HepG2 (cell line): ENCODE results near the gene TMEM74B. TPM values are rescaled to one million over a fixed set of nuclear protein-coding genes. Genes with fewer than 3 reads are reported as not detected.

ENCODE experiments used
- CHCHD3 ChIP-seq: sonication (generic); formaldehyde crosslinking; IDR thresholded peaks from 2 replicates; pipeline ENCODE4 v1.8.0; 2022; ENCODE audit warnings: mild to moderate bottlenecking, missing genetic modification reagents, moderate library complexity
- IRF2 ChIP-seq: IDR thresholded peaks from 2 replicates; pipeline ENCODE4 v1.6.1; 2018; ENCODE audit warnings: missing genetic modification reagents, missing compliant biosample characterization
- LCORL ChIP-seq, 2 experiments: fragments of 450-650 bp in 1 of 2; sonication (generic) in 1 of 2; formaldehyde crosslinking in 1 of 2; IDR thresholded peaks; 2 replicates each; pipeline versions ENCODE4 v1.5.0 to v1.6.1; 2017 to 2020; ENCODE audit warnings: antibody characterized with exemption in 1 of 2, missing genetic modification reagents in 1 of 2
- MTF2 ChIP-seq: sonication (generic); formaldehyde crosslinking; IDR thresholded peaks from 2 replicates; pipeline ENCODE4 v1.5.0; 2020; ENCODE audit warnings: missing genetic modification reagents, borderline replicate concordance
- MYC ChIP-seq: sonication (generic); formaldehyde crosslinking; IDR thresholded peaks from 2 replicates; pipeline ENCODE4 v1.9.0; 2021; ENCODE audit warnings: missing genetic modification reagents, borderline replicate concordance
- NFKB2 ChIP-seq: sonication (generic); formaldehyde crosslinking; IDR thresholded peaks from 2 replicates; pipeline ENCODE4 v1.4.0; 2020; ENCODE audit warnings: missing genetic modification reagents, borderline replicate concordance
- RXRA ChIP-seq: sonication (generic); formaldehyde crosslinking; IDR thresholded peaks from 2 replicates; pipeline ENCODE4 v1.5.1; 2020; ENCODE audit warnings: missing genetic modification reagents
- SAFB2 ChIP-seq: sonication (generic); formaldehyde crosslinking; IDR thresholded peaks from 2 replicates; pipeline ENCODE4 v1.5.1; 2020; ENCODE audit warnings: missing genetic modification reagents, low read depth, mild to moderate bottlenecking, borderline replicate concordance
- SP5 ChIP-seq: IDR thresholded peaks from 2 replicates; pipeline ENCODE4 v1.6.1; 2016; ENCODE audit warnings: low read depth, borderline replicate concordance
- TGIF2 ChIP-seq: IDR thresholded peaks from 2 replicates; pipeline ENCODE4 v1.6.1; 2016; ENCODE audit warnings: control low read depth, missing compliant biosample characterization
- ZNF225 ChIP-seq: sonication (generic); formaldehyde crosslinking; IDR thresholded peaks from 2 replicates; pipeline ENCODE4 v1.4.0; 2020; ENCODE audit warnings: mild to moderate bottlenecking, missing genetic modification reagents
- ZNF317 ChIP-seq: sonication (generic); formaldehyde crosslinking; IDR thresholded peaks from 2 replicates; pipeline ENCODE4 v1.5.0; 2020; ENCODE audit warnings: mild to moderate bottlenecking, missing genetic modification reagents
- ZNF335 ChIP-seq: sonication (generic); formaldehyde crosslinking; IDR thresholded peaks from 2 replicates; pipeline ENCODE4 v1.4.0; 2020; ENCODE audit warnings: missing genetic modification reagents
- ZNF670 ChIP-seq: sonication (generic); formaldehyde crosslinking; IDR thresholded peaks from 2 replicates; pipeline ENCODE4 v1.8.0; 2022; ENCODE audit warnings: mild to moderate bottlenecking, missing genetic modification reagents, borderline replicate concordance
- ZNF674 ChIP-seq: sonication (generic); formaldehyde crosslinking; IDR thresholded peaks from 2 replicates; pipeline ENCODE4 v1.5.0; 2020; ENCODE audit warnings: low read depth, mild to moderate bottlenecking, missing genetic modification reagents
- ZNF775 ChIP-seq: sonication (generic); formaldehyde crosslinking; IDR thresholded peaks from 2 replicates; pipeline ENCODE4 v1.4.0; 2020; ENCODE audit warnings: missing genetic modification reagents, mild to moderate bottlenecking, moderate library complexity, borderline replicate concordance
- ZNF879 ChIP-seq: sonication (generic); formaldehyde crosslinking; IDR thresholded peaks from 2 replicates; pipeline ENCODE4 v1.8.1; 2023; ENCODE audit warnings: missing genetic modification reagents
- polyA plus RNA-seq, 8 experiments: library from polyadenylated mRNA; depleted of rRNA in 3 of 8; stranded (reverse) in 7 of 8; unstranded in 1 of 8; fragments of >200 nt; fragmentation: Illumina TruSeq in 4 of 8; extraction: Trizol in 4 of 8; gene quantifications; 2 replicates each; pipeline versions ENCODE4 v1.2.1 to v1.2.3, GENCODE V29; 2011 to 2016; ENCODE audit warnings: low read depth in 4 of 8, missing spikeins in 1 of 8, mixed read lengths in 1 of 8; ENCODE audit not compliant: insufficient read depth in 1 of 8
- total RNA-seq, 5 experiments: library from RNA; depleted of rRNA; stranded (reverse); fragments of >200 nt; fragmentation: Illumina TruSeq; extraction: Trizol; gene quantifications; 2 replicates each; pipeline ENCODE4 v1.2.3, GENCODE V29; 2016; ENCODE audit warnings: low read depth in 1 of 5
- TF ChIP-seq, protein P1 (sequence below): sonication (generic); formaldehyde crosslinking; IDR thresholded peaks from 2 replicates; pipeline ENCODE4 v1.5.1; 2020; ENCODE audit warnings: missing genetic modification reagents, mild to moderate bottlenecking, borderline replicate concordance
- TF ChIP-seq, protein P2 (sequence below): sonication (generic); formaldehyde crosslinking; IDR thresholded peaks from 2 replicates; pipeline ENCODE4 v1.9.0; 2021; ENCODE audit warnings: missing genetic modification reagents, mild to moderate bottlenecking, borderline replicate concordance
- TF ChIP-seq, protein P3 (sequence below): IDR thresholded peaks from 2 replicates; pipeline ENCODE4 v1.6.1; 2016; ENCODE audit warnings: mild to moderate bottlenecking
- TF ChIP-seq, protein P4 (sequence below): sonication (generic); formaldehyde crosslinking; conservative IDR thresholded peaks from 2 replicates; pipeline ENCODE4 v1.4.0; 2020; ENCODE audit warnings: missing genetic modification reagents
- TF ChIP-seq, protein P5 (sequence below): sonication (generic); formaldehyde crosslinking; IDR thresholded peaks from 2 replicates; pipeline ENCODE4 v1.8.1; 2023; ENCODE audit warnings: missing genetic modification reagents, inconsistent platforms, borderline replicate concordance
- TF ChIP-seq, protein P6 (sequence below): sonication (generic); formaldehyde crosslinking; IDR thresholded peaks from 2 replicates; pipeline ENCODE4 v1.8.1; 2023; ENCODE audit warnings: mild to moderate bottlenecking, moderate library complexity, missing genetic modification reagents

The TMEM74B gene
- total and polyA plus RNA-seq, 2 of the 13 experiments (the other 11 are each of a cell fraction or from before 2014, with no cell fraction given): 4.7 to 18.4 TPM

DNA sequence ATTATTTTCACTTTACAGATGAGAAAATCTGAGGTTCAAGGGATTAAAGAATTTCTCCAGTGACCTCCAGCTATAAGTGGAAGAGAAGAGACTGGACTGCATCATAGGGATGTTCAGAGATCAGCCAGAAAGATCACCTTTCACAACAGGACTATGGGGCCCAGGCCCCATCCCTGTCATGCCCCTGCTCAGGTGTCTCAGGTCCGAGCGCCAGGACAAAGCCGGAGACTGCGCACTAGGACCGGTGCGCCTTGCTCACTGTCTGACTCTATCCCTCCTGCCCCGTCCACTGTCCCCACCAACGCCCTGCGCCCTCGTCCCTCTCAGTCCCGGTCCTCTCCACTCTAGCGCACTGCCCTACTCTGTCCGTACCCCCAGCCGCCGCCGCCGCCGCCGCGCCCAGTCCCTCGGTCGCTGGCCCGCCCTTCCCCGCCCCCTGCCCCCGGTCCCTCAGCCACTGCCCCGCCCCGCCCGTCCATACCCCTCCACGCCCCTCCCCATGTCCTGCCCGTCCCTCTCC is 40.5 kb upstream of the TMEM74B start (continued):
- TF ChIP-seq ZNF775 (CRISPR knock-in tag): no peak
- TF ChIP-seq SP5: peak; percentile 37; the same call in 1 of the 2 replicates
- no peak; the same call in 1 of the 2 replicates for TF ChIP-seq NFKB2 (CRISPR knock-in tag)
- TF ChIP-seq, protein P1, sequence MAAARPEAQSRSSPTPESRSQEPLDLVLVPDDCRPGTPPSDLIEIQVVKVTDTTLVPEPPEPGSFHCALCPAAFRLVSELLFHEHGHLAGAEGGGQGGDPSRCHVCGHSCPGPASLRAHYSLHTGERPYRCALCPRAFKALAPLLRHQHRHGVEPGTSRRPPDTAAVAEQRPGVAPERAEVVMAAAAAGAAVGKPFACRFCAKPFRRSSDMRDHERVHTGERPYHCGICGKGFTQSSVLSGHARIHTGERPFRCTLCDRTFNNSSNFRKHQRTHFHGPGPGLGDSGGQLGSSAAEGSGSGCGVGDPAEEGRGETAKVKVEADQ (CRISPR knock-in tag): no peak
- peak; percentile 29; the same call in 1 of the 2 replicates for TF ChIP-seq SAFB2 (CRISPR knock-in tag)
- 0 out of 2 replicates have a peak, but pooled peaks have one; percentile 52 for TF ChIP-seq ZNF225
- no peak for TF ChIP-seq CHCHD3 (CRISPR knock-in tag)
- TF ChIP-seq ZNF674 (CRISPR knock-in tag): no peak
- no peak for TF ChIP-seq ZNF670 (CRISPR knock-in tag)
- TF ChIP-seq RXRA: 0 out of 2 replicates have a peak, but pooled peaks have one; percentile 38
- TF ChIP-seq, protein P2, sequence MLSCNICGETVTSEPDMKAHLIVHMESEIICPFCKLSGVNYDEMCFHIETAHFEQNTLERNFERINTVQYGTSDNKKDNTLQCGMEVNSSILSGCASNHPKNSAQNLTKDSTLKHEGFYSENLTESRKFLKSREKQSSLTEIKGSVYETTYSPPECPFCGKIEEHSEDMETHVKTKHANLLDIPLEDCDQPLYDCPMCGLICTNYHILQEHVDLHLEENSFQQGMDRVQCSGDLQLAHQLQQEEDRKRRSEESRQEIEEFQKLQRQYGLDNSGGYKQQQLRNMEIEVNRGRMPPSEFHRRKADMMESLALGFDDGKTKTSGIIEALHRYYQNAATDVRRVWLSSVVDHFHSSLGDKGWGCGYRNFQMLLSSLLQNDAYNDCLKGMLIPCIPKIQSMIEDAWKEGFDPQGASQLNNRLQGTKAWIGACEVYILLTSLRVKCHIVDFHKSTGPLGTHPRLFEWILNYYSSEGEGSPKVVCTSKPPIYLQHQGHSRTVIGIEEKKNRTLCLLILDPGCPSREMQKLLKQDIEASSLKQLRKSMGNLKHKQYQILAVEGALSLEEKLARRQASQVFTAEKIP: no peak
- TF ChIP-seq ZNF879: no peak
- TF ChIP-seq, protein P3, sequence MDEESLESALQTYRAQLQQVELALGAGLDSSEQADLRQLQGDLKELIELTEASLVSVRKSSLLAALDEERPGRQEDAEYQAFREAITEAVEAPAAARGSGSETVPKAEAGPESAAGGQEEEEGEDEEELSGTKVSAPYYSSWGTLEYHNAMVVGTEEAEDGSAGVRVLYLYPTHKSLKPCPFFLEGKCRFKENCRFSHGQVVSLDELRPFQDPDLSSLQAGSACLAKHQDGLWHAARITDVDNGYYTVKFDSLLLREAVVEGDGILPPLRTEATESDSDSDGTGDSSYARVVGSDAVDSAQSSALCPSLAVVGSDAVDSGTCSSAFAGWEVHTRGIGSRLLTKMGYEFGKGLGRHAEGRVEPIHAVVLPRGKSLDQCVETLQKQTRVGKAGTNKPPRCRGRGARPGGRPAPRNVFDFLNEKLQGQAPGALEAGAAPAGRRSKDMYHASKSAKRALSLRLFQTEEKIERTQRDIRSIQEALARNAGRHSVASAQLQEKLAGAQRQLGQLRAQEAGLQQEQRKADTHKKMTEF (CRISPR knock-in tag): no peak
- TF ChIP-seq LCORL (IDR thresholded peaks at IDR 0.05): no peak
- TF ChIP-seq LCORL (CRISPR knock-in tag; IDR thresholded peaks at IDR 0.05): 0 out of 2 replicates have a peak, but pooled peaks have one; percentile 20
- TF ChIP-seq MTF2: no peak; the same call in 1 of the 2 replicates
- no peak for TF ChIP-seq TGIF2 (CRISPR knock-in tag)
- TF ChIP-seq, protein P4, sequence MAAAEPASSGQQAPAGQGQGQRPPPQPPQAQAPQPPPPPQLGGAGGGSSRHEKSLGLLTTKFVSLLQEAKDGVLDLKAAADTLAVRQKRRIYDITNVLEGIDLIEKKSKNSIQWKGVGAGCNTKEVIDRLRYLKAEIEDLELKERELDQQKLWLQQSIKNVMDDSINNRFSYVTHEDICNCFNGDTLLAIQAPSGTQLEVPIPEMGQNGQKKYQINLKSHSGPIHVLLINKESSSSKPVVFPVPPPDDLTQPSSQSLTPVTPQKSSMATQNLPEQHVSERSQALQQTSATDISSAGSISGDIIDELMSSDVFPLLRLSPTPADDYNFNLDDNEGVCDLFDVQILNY (CRISPR knock-in tag): no peak
- no peak for TF ChIP-seq ZNF335 (CRISPR knock-in tag)
- no peak for TF ChIP-seq ZNF317 (CRISPR knock-in tag)
- no peak for TF ChIP-seq MYC (CRISPR knock-in tag)
- TF ChIP-seq, protein P5, sequence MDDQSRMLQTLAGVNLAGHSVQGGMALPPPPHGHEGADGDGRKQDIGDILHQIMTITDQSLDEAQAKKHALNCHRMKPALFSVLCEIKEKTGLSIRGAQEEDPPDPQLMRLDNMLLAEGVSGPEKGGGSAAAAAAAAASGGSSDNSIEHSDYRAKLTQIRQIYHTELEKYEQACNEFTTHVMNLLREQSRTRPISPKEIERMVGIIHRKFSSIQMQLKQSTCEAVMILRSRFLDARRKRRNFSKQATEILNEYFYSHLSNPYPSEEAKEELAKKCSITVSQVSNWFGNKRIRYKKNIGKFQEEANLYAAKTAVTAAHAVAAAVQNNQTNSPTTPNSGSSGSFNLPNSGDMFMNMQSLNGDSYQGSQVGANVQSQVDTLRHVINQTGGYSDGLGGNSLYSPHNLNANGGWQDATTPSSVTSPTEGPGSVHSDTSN (CRISPR knock-in tag): no peak
- TF ChIP-seq, protein P6, sequence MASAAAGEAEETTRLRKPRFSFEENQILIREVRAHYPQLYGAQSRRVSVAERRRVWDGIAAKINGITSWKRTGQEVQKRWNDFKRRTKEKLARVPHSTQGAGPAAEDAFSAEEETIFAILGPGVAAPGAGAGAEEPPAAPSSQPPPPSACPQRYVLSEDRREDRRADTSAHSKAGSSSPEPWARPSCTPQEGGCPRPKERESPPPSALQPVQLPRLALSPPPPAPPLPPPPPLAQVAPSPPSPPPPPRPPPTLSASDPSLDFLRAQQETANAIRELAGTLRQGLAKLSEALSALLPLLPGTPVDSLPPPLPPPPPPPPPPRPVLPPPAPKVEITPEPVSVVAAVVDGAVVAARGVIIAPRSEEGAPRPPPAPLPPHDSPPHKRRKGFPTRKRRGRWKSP (CRISPR knock-in tag): no peak
- TF ChIP-seq IRF2: 0 out of 2 replicates have a peak, but pooled peaks have one; percentile 13
